ENCODE results near the gene CHRNA7.
"Not testable (repeated sequence)": the region's sequence is repeated elsewhere in the genome, so short reads cannot be mapped to it uniquely, and the experiment has no call there.

Gene CHRNA7

DNA sequence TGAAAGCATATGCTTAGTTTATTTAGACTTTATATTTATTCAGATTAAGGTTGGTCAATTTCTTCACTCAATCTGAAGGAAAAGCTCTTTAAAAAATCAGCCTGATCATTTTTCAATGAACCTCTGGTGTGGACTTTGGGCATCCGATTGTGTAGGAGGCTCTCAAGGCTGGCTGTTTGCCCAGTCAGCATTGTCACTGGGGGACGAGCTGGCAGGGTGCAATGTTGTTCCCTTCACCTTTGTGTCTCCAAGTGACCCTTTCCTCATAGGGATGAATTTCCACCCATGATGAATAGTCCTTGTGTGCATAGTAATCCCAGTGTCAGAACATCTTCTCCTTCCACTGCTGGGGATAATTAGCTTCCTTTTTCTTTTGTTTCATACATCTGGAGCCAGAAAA lies 102.5 kb downstream of the CHRNA7 start:
- peaks cover 33% of the 10 kb centered on the region for H3K4me1 Mint-ChIP-seq
- H3K27me3 Mint-ChIP-seq (ENCODE audit: low read depth, poor library complexity) = no peaks in the 10 kb centered on the region
- H3K27ac Mint-ChIP-seq = no peak overlapping the region
- DNase-seq = no peak
- peaks cover 6% of the 10 kb centered on the region for H3K36me3 Mint-ChIP-seq (ENCODE audit: low read depth)
- H3K4me3 Mint-ChIP-seq = no peak overlapping the region
- H3K9me3 Mint-ChIP-seq = peaks cover 13% of the 10 kb centered on the region
- TF ChIP-seq, protein P1, sequence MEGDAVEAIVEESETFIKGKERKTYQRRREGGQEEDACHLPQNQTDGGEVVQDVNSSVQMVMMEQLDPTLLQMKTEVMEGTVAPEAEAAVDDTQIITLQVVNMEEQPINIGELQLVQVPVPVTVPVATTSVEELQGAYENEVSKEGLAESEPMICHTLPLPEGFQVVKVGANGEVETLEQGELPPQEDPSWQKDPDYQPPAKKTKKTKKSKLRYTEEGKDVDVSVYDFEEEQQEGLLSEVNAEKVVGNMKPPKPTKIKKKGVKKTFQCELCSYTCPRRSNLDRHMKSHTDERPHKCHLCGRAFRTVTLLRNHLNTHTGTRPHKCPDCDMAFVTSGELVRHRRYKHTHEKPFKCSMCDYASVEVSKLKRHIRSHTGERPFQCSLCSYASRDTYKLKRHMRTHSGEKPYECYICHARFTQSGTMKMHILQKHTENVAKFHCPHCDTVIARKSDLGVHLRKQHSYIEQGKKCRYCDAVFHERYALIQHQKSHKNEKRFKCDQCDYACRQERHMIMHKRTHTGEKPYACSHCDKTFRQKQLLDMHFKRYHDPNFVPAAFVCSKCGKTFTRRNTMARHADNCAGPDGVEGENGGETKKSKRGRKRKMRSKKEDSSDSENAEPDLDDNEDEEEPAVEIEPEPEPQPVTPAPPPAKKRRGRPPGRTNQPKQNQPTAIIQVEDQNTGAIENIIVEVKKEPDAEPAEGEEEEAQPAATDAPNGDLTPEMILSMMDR (IDR thresholded peaks at IDR 0.05) = no peak

DNA sequence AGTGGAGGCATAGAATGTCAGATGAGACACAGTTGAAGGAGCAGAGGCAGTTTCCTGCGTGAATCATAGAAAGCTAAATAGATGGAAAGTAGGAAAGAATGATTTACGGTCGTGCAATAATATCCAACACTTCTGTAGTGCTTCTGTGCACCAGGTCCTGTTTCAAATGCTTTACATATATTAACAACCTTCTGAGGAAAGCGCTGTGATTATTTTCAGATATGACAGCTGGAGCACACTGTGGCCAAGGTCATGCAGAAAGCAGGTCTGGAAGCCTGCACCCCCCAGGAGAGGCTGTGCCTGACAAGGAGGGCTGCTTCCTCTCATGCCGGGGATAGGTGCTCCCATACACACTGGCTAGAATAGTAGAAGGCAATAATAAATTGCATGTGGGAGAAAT lies 104.5 kb downstream of the CHRNA7 start:
- Mint-ChIP-seq H3K36me3 (ENCODE audit: low read depth) (peaks cover 14% of the 10 kb centered on the region), H3K4me1 (peaks cover 33% of the 10 kb centered on the region), H3K27me3 (ENCODE audit: low read depth, poor library complexity) (no peaks in the 10 kb centered on the region), H3K27ac (peak overlapping the region; percentile 11), H3K9me3 (peaks cover 19% of the 10 kb centered on the region), H3K4me3 (no peak overlapping the region)
- TF ChIP-seq, protein P1 (IDR thresholded peaks at IDR 0.05) = no peak
- DNase-seq = no peak

DNA sequence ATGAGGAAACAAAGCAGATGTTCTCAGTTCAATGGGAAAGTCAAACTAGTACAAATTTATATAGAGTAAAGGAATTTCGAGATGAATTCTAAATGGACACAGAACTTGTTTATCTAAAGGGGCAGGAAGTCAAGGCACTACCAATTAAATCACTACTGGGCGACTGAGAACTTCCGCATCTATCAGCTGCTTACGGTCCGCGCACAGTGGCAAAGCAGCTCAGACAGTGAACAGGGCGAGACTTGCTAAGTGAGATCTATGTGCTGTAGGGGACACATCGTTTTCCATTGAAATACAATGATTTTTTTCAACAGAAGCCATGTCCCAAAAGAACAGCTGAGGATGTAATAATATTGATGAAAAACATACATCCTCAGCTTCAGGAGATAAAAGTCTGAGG lies 105.0 kb downstream of the CHRNA7 start:
- Mint-ChIP-seq H3K9me3 (peaks cover 19% of the 10 kb centered on the region), H3K4me1 (peaks cover 33% of the 10 kb centered on the region), H3K4me3 (no peak overlapping the region), H3K36me3 (ENCODE audit: low read depth) (peaks cover 14% of the 10 kb centered on the region), H3K27ac (peak overlapping the region; percentile 11), H3K27me3 (ENCODE audit: low read depth, poor library complexity) (no peaks in the 10 kb centered on the region)
- no peak for DNase-seq
- TF ChIP-seq, protein P1 (IDR thresholded peaks at IDR 0.05) = no peak

DNA sequence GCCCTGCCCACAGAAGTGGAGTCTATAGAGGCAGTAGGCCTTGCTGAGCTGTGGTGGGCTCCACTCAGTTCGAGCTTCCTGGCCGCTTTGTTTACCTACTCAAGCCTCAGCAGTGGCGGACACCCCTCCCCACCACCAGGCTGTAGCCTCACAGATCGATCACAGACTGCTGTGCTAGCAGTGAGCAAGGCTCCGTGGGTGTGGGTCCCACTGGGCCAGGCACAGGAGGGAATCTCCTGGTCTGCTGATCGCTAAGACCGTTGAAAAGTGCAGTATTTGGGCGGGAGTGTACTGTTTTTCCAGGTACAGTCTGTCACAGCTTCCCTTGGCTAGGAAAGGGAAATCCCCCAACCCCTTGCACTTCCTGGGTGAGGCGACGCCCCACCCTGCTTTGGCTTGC lies 115.2 kb downstream of the CHRNA7 start:
- not testable (repeated sequence) for H3K27me3 Mint-ChIP-seq (ENCODE audit: low read depth, poor library complexity); H3K27ac Mint-ChIP-seq; DNase-seq; H3K4me1 Mint-ChIP-seq; H3K4me3 Mint-ChIP-seq
- peaks cover 15% of the 10 kb centered on the region for H3K36me3 Mint-ChIP-seq (ENCODE audit: low read depth)
- peaks cover 30% of the 10 kb centered on the region for H3K9me3 Mint-ChIP-seq

DNA sequence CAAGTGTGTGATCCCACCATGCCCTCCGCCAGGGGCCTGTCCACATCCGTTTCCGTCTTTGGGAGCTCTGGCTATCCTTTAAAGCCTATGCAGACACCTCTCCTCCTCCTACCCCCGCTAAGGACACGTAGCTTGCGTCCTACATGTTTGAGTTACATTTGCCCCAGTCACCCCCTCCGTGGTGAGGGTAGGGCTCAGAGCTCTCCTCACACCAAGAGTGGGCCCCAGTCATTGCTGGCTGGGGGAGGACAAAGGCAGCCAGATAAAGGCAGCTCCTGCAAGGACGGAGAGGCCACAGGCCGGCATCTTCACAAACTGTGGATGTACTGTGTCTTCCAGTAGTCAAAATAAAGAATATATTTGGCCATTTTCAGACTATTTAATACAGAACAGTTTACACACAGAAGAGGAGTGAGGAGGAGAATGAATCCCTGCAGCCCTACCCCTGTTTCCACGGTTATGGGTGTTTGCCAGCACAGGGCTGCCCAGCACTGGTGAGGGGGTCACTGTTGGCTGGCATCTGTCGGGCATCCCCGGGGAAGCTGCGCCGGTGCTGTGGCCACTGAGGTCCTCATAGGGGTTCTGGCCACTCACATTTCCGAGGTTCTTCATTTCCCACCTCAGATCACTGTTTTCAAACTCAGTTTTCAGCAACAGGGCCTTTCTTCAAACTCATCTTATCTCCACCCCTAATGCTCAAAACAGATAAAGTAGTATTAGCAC lies 118.7 kb downstream of the CHRNA7 start:
- H3K4me3 Mint-ChIP-seq = no peak overlapping the region
- peaks cover 4% of the 10 kb centered on the region for H3K27me3 Mint-ChIP-seq (ENCODE audit: low read depth, poor library complexity)
- H3K36me3 Mint-ChIP-seq (ENCODE audit: low read depth) = peaks cover 5% of the 10 kb centered on the region
- peaks cover 5% of the 10 kb centered on the region for H3K9me3 Mint-ChIP-seq
- no peak for DNase-seq
- peak overlapping the region; percentile 50 for H3K27ac Mint-ChIP-seq
- TF ChIP-seq, protein P1 (IDR thresholded peaks at IDR 0.05) = no peak
- peaks cover 24% of the 10 kb centered on the region for H3K4me1 Mint-ChIP-seq

DNA sequence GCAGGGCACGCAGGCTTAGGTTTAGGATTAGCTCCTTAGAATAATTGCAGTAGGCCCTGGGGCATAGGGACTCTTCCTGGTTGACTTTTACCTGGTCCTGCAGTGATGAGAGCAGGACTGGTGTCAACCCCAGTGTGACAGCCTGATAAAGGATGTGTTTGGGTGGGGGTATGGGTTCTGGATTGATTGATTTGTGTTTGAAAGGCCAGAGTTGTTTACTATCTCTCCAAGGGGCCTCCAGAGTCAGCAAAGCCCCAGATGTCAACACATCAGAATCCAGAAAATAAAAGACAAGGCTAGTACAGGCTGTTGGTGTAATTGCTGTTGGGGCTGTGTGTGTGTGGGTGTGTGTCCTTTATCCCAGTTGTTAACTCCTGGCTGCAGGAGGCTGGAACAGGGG lies 122.3 kb downstream of the CHRNA7 start:
- DNase-seq = no peak
- Mint-ChIP-seq H3K4me1 (peaks cover 24% of the 10 kb centered on the region), H3K36me3 (ENCODE audit: low read depth) (no peaks in the 10 kb centered on the region), H3K27ac (peak overlapping the region; percentile 81), H3K27me3 (ENCODE audit: low read depth, poor library complexity) (peaks cover 4% of the 10 kb centered on the region), H3K4me3 (no peak overlapping the region), H3K9me3 (no peaks in the 10 kb centered on the region)
- TF ChIP-seq, protein P1 (IDR thresholded peaks at IDR 0.05) = no peak

DNA sequence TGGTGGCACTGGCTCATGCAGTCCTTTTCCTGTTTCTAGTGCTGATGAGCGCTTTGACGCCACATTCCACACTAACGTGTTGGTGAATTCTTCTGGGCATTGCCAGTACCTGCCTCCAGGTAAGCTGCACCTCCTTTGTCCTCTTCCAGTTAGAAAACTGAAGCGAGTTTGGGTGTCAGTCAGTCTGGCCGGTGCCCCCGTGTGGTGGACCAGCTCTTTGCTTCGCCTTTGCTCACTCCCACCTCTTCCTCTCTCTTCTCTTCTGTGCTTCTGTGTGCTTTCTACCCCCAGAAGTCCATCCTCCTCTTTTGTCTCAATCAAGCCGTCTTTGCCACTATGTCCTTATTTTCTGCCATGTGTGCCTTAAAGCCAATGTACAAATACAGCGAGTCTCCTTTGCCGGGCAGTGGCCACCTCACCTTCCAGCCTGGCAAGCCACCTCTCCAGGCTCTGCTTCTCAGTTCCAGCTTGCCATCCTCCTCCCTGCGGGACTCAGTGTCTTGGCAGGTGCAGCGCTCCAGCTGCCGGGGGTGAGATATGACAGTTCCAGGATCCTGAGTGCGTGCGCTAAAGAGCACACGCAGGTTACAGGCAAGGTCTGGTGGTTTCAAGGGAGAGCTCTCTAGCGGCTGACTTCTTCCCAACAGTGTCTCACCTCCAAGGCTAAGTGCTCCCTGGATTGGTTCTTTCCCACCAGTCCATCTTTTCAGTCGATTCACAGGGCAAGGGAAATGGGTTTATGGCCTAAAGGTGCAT lies 123.7 kb downstream of the CHRNA7 start:
- not testable (repeated sequence) for H3K9me3 Mint-ChIP-seq; H3K27me3 Mint-ChIP-seq (ENCODE audit: low read depth, poor library complexity); DNase-seq; H3K36me3 Mint-ChIP-seq (ENCODE audit: low read depth); H3K27ac Mint-ChIP-seq; H3K4me3 Mint-ChIP-seq
- peaks cover 24% of the 10 kb centered on the region for H3K4me1 Mint-ChIP-seq

DNA sequence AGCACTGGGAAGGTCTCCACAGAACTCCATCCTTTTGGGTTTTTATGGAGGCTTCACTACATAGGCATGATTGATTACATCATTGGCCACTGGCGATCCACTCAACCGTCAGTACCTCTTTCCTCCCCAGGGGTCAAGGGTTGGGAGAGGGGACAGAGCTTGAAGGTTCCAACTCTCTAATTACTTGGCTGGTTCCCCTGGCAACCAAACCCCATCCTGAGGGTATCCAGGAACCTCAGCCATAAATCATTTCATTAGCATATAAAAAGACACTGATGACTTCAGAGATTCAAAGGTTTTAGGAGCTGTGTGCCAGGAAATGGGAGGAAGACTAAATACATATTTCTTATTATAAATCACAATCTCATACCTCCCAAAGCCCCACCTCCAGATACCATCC lies 131.8 kb downstream of the CHRNA7 start:
- not testable (repeated sequence) for H3K4me1 Mint-ChIP-seq

DNA sequence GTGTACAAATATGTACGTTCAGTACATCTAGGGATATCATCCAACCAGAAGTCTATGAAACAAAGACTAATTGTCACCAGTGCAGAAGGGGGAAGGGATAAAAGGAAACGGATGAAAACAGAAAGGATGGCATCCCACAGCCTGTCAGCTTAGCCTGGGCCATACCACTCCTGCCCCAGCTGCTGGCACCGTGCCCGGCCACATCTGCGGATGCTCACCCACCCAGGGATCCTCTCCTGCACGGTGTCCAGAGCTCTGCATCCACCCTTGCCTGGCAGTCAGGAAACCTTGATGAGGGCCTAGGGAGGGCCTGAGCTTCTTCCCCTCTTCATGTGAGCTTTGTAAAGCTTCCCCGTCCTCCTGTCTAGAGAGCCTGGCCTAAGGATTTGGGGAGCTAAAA lies 133.8 kb downstream of the CHRNA7 start:
- H3K9me3 Mint-ChIP-seq; DNase-seq; H3K4me3 Mint-ChIP-seq; H3K4me1 Mint-ChIP-seq; H3K27me3 Mint-ChIP-seq (ENCODE audit: low read depth, poor library complexity); H3K36me3 Mint-ChIP-seq (ENCODE audit: low read depth); H3K27ac Mint-ChIP-seq: not testable (repeated sequence)

More for the DNA sequence above, 131.8 kb downstream of the CHRNA7 start:
- peak; percentile 23 for DNase-seq
- not testable (repeated sequence) for H3K27me3 Mint-ChIP-seq (ENCODE audit: low read depth, poor library complexity); H3K36me3 Mint-ChIP-seq (ENCODE audit: low read depth); H3K9me3 Mint-ChIP-seq; H3K4me3 Mint-ChIP-seq; H3K27ac Mint-ChIP-seq

Data from nephron progenitor cell (in vitro differentiated cells).